Dermis microvascular lymphatic vessel endothelial cell (primary cell): ENCODE measurements around the gene FMN1. TPM values are rescaled to one million over a fixed set of nuclear protein-coding genes. Genes with fewer than 3 reads are reported as not detected.

Experiments
- DNase-seq, 2 donors: peaks; one replicate each; pipeline versions ENCODE4 v3.0.0 to v3.0.0-alpha.2; 2010; ENCODE audit warnings: low read depth in 2 of 2
- total RNA-seq: library from RNA; depleted of rRNA; stranded (reverse); fragments of >200 nt; gene quantifications from 2 replicates; pipeline ENCODE4 v1.2.1, GENCODE V29; 2014

FMN1 gene
- total RNA-seq, 1 donor from 2014 or later, result under 0.01 TPM

DNA sequence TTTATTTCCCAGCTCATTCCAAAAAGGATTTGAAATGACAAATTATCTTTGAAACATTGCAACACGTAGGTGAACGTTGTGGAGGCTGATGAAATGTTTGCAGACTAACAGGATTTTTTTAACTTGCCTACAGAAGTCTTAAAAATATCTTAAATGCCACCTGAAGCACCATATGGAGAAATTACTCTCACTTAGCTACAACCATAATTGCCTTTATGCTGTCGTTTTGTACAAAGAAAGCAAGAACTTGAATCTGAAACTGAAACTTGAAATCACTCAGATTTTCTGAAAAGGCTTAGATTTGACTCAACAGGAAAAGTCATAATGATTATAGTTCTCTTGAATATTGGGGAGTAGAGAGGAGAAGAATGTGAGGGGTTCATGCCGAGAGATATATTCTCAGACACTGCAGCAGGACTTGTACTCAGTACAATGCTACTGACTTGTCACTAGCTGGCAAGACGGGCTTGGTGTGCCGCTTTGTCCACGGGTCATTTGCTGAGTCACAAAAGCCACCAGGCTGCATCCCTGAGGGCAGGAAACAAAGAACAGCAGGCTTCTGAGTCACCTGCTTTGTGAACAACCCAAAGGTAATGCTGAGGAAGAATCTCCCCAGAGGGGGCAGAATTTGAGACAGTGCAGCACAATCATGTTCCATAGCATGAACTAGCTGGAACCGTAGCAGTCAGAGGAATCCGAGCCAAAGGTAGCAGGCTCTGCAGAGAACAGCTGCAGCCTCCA is 7.1 kb upstream of the FMN1 start:
- peak in 1 of 2 donors; percentile 48 for DNase-seq

GRCh38 chr15:33200903-33201302 is 6.4 kb upstream of the FMN1 start:
- DNase-seq, result no peak

- DNase-seq, result no peak
Measured at GRCh38 chr15:33200444-33200843, 5.9 kb upstream of the FMN1 start.

GRCh38 chr15:33198541-33198940 is 4.0 kb upstream of the FMN1 start:
- no peak for DNase-seq

DNA sequence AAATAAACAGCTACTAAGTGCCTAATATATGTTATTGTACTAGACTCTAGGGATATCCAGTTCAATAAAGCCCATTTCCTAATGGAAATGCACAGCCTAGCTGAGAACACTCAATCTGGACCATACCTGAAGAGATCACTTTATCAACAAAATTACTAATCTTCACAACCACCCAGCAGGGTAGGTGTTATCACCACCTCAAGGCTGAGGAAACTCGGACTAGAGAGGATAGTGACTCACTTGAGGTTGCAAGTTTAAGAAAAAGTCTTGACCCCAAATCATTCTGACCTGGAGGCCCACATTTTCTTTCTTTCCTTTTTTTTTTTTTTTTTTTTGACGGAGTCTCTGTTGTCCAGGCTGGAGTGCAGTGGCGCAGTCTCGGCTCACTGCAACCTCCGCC is 3.1 kb upstream of the FMN1 start:
- DNase-seq, result no peak

DNA sequence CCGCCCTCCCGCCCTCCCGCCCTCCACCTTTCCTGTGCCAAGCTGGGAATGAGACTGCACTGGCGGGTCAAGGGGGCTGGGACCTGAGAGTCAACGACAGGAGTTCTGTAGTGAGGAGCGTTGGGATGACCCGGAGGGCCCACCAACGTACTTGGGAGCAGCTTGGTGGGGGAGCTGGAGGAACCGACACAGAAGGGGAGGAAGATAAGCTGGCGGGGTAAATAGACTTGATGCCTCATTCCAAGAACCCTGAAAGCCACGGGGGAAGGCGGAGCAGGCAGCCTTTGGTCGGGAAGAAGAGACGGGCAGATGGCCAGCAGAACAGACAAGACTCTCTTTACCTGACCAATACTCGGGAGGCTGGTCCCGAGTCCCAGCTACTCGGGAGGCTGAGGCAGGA is 277 bp downstream of the FMN1 start:
- peak in 1 of 2 donors; percentile 1 for DNase-seq

GRCh38 chr15:33191591-33191990 is 2.9 kb downstream of the FMN1 start:
- DNase-seq, result no peak

- DNase-seq, result no peak
Measured at GRCh38 chr15:33190539-33190938, 4.0 kb downstream of the FMN1 start.

- DNase-seq, result no peak
Measured at GRCh38 chr15:33188641-33189257, 5.8 kb downstream of the FMN1 start.

DNA sequence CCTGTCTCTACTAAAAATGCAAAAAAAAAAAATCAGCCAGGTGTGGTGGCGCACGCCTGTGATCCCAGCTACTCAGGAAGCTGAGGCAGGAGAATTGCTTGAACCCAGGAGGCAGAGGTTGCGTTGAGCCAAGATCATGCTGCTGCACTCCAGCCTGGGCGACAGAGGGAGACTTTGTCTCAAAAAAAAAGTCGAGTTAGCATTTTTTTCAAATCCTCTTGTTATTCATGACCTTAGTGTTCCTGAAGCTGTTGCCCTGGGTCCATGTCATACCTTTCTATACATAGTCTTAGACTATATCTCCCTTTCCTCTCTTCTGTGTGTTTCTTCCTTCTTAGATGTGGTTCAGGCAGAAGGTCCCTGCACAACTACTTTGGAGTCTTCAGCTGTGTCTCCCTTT is 6.4 kb downstream of the FMN1 start:
- DNase-seq, result no peak

- DNase-seq, result no peak
Measured at GRCh38 chr15:33183334-33183733, 11.2 kb downstream of the FMN1 start.

DNA sequence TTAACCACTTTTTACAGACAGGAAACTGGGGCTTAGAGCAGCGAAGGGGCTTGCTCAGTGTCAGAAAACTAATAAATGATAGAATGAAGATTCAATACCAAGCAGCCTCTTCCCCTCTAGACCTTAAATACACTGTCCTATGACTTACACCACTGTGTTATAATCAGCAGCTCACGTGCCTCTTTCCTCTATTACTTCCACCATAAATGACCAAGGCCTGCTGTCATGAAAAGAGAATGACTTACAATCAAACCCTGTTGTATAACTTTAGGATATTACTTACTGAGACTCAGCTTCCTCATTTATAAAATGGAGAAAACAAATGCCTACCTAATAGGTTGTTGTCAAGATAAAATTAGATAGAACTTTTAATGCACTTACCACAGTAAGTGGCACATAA is 11.6 kb downstream of the FMN1 start:
- DNase-seq, result no peak

DNA sequence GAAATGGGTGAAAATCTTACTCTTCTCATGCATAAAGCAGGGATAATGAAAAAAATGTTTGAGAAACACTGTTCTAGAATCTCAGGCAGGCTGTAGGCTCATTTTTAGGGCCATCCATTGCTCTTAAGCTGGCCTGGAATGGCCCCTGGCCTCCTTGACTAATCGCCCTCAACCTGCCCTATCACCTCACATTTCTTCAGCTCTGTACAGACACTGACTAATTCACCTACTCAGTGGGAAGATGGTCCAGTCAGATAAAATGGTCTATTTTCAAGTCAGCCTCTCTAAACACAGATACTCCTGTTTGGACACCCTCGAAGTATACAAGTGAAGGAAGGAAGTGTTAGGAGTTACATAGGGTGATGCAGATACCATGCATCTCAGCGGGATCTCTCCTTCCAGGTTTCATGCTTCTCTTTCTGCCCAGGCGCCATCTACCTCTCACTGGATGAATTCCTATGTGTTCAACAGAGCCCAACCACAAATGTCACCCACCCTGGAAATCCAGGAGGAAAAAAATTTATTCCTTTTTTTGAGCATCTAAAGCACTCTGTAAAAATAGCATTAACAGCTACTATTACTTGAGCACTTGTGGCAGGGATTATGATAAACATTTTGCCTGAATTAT is 12.1 kb downstream of the FMN1 start:
- DNase-seq, result no peak

- DNase-seq, result no peak
Measured at GRCh38 chr15:33179874-33180273, 14.6 kb downstream of the FMN1 start.

- DNase-seq, result no peak
Measured at GRCh38 chr15:33171202-33171601, 23.3 kb downstream of the FMN1 start.

- no peak for DNase-seq
Measured at GRCh38 chr15:33169625-33170024, 24.9 kb downstream of the FMN1 start.

DNA sequence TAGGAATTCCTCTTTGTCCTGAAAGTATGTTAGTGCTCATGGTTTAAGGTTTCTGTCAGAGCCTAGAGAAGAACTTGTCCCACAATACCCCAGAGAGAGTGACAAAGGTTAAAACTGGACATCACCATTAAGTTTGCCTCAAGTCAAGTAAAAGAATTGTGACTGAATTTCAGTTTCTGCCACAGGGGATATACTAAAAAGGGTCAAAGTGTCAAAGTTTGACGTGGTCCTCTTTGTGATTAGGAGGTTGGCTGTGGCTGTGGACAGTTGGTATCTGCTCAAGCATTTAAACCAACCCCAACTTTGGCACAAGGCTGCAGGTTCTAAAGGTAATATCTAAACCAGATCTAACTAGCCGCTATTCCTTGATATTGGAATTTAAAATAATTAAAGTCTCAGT is 26.1 kb downstream of the FMN1 start:
- no peak for DNase-seq

DNA sequence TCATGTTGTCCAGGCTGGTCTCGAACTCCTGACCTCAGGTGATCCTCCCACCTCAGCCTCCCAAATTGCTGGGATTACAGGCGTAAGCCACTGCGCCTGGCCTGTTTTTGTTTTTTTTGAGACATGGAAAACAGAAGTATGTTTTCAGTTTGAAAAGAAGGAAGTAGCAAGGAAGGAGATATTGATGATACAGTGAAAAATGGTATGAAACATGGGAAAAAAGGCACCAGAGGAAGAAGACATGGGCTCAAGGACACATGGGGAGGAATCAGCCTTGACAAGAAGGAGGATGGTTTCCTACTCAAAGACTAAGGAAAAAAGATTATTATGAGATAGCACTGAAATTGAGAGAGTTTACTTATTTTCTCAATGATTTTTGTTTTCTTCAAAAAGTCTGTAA is 30.7 kb downstream of the FMN1 start:
- no peak for DNase-seq

- DNase-seq, result no peak
Measured at GRCh38 chr15:33161209-33161608, 33.3 kb downstream of the FMN1 start.

GRCh38 chr15:33160581-33161165 is 33.8 kb downstream of the FMN1 start:
- DNase-seq, result no peak

GRCh38 chr15:33159726-33160453 is 34.6 kb downstream of the FMN1 start:
- DNase-seq, result no peak

DNA sequence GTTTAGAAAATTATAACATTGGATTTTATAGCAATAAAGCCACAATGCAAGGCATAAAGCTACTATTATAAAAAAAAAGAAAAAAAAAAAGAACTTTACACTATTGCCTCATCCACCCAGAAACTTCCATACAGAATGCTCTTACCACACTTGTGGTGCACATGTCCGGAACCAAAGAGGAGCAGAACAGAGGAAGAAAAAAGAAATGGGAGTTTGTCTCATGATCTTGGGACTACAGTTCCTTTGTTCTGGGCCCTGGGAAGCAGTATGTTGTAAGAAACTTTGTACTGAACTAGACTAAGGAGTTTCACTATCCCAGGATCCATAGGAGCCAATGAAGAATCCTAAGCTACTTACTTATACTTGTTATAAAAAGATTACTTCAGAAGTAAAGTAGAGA is 36.1 kb downstream of the FMN1 start:
- DNase-seq, result no peak
